NCI-H510A treated with DMSO at 0.1 percent for 48 hours (cell line): ENCODE measurements around the gene ARMC6.
"Not testable (repeated sequence)": the region's sequence is repeated elsewhere in the genome, so short reads cannot be mapped to it uniquely, and the experiment has no call there.

ENCODE experiments used
- DNase-seq: peaks from one replicate; lab custom pipeline; 2025; lab: John Stamatoyannopoulos, UW

The ARMC6 gene

DNA sequence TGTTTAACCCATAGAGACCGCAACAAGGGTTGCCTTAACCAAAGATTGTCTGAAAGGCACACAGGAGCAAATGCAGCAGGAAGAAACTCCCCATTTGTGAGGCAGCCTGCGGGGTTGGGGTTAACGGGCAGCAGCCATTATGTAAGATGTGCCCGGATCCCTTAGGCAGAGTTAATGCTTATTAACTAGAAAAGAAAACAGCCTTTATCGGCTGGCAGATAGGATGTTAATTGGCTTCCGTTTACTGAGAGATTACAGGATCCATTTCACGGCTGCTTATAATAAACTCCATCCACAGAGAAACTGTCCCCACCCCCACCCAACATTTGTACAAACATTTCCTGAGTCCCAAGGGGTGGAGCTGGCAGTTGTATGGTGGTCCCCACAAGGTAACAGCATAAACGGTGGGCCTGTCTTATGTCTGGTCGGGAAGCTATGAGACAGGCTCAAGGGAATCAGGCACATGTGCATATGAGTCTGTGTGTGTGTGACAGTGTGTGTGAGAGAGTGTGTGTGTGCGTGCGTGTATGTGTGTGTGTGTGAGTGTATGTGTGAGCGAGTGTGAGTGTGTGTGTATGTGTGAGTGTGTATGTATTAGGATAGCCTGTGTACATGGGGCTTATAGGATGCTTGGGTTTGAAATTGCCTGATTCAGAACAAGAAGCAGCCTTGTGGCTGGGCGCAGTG lies 40.9 kb downstream of the ARMC6 start:
- DNase-seq, result no peak

DNA sequence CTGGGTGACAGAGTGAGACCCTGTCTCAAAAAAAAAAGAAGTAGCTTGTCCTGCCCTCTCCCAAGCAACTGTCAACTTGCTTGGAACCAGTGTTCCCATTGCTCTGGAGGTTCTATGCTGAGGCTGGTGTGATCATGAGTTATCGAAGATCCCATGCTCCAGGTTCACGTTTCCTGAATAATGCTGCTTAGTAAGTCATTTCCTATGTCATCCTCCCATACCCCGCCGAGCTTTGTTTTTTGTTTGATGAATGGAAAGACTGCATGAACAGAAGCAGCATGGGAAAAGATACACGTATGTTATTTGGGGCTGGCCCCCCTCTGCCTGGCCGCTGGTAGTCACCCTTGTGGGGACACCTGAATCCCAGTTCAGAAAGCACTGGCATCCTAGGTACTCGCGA lies 41.7 kb downstream of the ARMC6 start:
- DNase-seq, result no peak

DNA sequence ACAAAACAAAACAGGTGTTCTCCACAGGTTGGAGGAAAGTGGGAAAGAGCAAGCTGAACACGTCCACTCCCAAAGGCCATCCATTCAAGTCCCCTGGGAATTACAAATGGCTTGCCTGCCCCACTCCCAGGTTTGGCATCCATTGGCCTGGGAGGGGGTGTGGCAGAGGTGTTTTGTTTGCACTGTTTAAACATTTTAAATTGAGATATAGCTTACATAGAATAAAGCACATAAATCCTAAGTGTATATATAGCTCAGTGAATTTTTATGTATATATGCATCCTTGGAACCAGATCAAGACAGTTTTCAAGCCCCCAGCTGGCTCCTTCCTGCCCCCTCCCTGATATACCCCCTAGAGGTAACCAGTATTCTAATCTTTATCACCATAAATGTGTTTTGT lies 43.1 kb downstream of the ARMC6 start:
- DNase-seq, result no peak

DNA sequence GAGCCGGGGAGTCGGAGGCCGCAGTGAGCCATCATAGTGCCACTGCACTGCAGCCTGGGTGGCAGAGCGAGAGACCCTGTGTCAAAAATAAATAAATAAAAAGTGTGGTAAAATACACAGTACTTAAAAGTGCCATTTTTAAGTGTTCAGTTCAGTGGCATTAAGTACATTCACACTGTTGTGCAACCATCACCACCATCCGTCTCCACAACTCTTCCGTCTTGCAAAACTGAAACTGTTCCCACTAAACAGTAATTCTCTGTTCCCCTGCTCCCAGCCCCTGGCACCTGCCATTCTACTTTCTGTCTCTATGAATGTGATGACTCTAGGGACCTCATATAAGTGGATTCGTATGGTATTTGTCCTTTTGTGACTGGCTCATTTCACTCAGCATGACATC lies 43.7 kb downstream of the ARMC6 start:
- no peak for DNase-seq

DNA sequence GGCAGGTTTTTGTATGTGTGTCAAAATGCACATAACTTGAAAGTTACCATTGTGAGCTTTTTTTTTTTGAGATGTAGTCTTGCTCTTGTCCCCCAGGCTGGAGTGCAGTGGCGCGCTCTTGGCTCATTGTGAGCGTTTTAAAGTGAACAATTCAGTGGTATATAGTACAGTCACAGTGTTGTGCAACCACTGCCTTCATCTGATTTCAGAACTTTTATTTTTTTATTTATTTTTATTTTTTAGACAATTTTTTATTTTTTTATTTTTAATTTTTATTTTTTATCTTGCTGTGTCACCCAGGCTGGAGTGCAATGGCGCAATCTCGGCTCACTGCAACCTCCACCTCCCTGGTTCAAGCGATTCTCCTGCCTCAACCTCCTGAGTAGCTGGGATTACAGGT lies 45.4 kb downstream of the ARMC6 start:
- no peak for DNase-seq

DNA sequence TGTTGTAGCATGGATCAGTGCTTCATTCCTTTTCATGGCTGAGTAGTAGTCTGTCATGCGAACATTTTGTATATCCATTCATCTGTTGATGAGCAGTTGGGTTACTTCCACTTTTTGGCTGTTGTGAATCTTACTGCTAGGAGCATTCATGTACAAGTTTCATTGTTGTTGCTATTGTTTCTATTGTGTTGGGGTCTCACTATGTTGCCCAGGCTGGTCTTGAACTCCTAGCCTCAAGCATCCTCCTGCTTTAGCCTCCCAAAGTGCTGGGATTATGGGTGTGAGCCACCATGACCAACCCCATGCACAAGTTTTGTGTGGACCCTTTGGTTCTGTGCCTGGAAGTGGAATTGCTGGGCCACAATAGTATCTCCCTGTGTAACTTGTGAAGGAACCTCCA lies 46.2 kb downstream of the ARMC6 start:
- no peak for DNase-seq

DNA sequence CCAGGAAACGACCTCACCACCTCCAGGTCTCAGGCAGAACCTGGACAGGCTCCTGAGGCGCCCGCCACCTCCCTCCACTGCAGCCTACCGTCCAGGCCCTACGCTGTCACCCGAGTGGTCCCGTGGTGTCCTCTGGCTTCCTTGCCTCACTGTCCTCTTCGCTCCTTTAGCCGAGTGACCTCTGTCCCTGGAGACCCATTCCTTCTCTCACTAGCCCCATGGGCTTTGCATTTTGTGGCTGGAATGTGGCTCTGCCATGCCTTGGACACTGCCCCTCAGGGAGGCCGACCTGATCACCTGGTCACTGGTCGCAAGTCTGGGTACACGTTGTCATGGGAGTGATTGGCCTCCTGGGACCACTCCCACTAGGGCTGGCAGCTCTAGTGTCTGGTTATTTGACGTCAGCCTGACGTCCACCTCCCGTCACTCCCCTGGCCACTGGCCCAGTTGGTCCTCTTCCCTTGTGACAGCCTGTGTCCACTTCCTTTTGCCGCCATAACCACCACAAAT lies 48.3 kb downstream of the ARMC6 start:
- no peak for DNase-seq

DNA sequence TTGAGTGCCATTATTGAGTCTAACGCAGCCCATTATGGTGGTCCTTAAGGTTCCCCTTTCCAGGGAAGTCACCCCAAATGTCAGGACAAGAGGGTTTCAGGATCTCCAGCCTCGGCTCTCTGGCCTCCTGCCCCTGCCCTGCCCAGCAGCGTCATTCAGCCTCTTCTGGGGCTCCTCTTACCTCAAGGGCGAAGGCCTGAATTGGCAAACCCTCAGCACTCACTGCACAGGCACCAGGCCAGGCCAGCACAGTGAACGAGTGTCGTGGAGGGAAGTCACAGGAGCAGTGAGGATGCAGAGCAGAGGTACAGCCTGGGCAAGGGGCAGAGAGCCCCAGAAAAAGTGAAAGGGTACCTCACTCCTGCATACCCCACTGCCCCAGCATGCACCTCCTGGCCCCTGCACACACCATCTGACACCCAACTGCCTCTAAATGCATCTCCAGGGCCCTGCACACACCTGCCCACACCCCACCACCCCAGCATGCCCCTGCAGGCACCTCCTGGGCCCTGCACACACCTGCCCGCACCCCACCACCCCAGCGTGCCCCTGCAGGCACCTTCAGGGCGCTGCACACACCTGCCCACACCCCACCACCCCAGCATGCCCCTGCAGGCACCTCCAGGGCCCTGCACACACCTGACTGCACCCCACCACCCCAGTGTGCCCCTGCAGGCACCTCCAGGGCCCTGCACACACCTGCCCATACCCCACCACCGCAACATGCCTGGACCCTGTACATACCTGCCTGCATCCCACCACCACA lies 50.2 kb downstream of the ARMC6 start:
- DNase-seq, result no peak

DNA sequence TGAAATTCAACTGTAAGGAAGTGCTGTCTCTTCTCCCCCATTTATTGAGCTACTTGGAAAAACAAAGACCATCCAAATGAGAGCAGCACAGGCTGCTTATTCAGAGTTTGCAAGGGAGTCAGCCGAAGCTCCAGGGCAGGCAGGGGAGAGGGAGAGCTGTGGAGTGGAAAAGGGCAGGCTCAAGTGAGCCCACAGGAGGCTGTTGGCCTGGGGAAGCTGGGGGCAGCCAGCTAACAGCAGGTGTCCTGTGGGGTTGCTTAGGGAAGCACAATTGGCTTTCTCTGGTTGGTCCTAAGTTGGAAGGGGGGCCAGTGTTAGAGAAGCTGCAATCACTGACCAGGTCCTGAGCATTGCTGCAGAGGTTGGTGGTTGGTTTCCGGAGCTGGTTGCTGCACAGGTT lies 54.3 kb downstream of the ARMC6 start:
- DNase-seq, result no peak

DNA sequence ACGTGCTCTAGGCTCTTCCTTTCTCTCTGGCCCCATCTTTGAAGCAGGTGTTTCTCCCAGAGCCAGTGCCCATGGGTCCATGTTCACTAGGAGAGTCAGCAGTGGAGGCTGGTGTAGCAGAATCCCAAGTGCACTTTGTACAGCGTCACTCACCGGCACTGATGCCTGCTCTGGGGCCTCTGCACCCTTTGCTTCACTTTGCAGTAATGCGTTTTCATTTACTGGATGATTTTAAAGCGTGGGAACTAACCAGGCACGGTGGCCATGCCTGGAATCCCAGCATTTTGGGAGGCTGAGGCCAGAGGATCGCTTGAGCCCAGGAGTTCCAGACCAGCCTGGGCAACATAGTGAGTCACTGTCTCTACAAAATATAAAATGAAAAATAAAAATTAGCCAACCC lies 61.1 kb downstream of the ARMC6 start:
- DNase-seq, result no peak

DNA sequence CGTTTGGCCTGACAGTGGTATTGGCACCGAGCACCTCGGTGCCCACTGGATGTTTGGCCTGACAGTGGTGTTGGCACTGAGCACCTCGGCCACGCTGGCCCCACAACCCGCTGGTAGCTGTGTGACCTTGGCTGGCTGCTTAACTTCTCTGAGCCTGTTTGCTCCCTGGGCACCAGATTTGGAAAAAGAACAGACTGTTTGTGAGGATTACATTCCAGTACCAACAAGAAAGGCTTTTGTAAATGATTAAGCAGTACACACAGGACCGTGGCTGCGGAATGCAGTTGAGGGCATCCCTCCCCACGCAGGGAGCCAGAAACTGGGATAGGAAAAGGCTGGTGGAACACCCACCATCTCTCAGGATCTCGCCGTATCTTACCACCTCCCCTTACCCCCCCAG lies 62.3 kb downstream of the ARMC6 start:
- DNase-seq, result no peak

DNA sequence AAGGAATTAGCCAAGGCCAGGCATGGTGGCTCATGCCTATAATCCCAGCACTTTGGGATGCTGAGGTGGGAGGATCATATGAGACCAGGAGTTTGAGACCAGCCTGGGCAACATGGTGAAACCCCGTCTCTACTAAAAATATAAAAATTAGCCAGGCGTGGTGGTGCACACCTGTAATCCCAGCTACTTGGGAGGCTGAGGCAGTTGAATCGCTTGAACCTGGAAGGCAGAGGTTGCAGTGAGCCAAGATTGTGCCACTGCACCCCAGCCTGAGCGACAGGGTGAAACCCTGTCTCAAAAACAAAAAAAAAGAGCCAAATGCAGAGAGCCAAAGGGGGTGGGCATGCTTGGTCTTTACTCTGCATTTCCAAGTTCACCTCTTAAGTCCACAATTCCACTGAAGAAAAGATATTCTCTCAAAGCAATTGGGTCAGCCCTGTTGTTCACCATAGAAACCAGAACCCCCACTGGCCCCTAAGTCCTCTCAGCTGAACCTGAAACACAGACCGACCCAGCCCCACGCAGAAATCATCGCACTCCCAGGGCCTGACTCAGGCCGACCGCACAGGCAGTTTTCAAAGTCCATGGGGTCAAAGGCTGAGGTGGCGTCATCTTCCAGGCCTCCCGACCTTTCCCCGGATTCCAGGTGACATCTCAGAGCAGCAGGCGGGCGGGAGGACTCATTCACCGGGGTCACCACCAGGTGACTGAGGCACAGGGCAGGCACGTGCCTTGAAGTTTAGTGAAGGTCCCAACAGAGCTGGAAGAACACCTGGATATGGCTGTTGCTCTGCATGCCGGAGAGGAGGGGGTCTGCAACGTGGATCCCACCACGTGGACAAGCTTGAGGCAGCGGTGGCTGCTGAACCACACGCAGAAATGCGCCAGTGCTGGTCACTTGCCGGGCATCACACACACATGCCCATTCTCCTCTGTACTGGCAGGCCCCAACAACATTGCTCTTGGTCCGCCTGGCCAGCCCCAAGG lies 63.5 kb downstream of the ARMC6 start:
- no peak for DNase-seq

DNA sequence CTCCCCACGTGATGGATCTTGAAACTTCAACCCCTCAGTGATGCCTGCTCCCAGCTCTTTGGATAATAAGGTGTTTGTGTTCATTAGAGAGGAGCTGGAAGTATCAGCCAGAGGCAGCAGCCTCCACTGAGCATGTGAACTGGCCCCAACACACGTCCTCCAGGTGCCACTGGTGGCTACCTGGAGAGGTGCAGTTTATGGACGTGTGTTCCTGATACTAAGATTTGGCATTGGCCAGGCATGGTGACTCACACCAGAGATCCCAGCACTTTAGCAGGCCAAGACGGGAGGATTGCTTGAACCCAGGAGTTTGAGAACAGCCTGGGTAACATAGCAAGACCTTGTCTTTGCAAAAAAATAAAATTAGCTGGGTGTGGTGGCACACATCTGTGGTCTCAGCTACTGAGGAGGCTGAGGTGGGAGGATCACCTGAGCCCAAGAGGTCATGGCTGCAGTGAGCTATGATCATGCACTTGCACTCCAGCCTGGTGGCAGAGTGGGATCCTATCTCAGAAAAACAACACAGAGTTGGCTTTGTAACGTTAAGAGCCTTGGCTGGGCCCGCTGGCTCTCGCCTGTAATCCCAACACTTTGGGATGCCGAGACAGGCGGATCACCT lies 64.8 kb downstream of the ARMC6 start:
- DNase-seq, result no peak

DNA sequence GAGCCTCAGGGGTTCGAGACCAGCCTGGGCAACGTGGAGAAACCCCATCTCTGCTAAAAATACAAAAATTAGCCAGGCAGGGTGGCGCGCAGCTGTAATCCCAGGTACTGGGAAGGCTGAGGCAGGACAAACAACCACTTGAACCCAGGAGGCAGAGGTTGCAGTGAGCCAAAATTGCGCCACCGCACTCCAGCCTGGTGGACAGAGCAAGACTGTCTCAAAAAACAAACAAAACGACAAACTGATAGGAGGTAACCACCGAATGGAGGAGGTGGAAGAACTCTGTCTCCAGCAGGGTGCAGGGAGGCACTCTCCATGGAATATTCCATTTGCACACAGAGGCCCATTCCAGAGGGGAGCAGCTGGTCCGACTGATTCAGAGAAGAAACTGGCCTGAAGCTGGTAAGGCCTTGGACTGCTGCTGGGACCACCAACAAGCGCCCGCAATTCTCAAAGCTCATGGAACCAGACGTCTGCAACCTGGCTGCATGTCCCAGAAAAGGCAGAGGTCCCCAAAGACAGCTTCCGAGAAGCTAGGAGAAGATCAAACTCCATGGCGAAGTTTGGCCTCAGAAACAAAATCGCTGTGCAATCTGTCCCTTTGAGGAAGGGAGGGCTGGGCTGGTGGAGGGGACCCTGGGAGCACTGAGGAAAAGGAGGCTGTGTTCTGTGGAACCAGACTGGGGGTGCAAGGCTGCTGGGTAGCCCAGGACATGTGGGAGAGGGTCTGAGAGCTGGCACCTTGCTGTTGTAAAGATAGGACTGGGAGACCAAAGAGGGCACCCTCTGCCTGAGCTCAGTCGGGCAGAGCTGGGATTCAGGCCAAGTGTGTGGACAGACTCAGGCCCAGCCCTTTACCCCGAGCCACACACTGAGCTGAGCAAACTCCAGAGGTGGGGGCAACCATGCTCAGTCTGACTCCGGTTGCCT lies 65.6 kb downstream of the ARMC6 start:
- DNase-seq, result no peak

DNA sequence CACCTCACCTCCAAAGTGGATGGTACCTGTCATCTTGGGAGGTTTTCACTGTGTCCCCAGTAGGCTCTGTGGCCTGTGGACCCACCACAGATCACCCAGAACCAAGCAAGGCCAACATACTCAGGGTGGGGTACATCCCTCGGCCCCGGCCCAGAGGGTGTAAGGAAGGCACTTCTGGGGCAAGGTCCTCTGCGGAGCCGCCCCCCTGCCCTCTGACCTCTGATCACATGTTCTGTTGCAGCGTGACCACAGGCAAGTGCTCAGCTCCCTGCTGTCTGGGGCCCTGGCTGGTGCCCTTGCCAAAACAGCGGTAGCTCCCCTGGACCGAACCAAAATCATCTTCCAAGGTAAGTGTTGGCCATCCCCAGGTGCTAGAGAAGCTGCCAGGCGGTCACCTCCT lies 68.1 kb downstream of the ARMC6 start:
- DNase-seq, result no peak

DNA sequence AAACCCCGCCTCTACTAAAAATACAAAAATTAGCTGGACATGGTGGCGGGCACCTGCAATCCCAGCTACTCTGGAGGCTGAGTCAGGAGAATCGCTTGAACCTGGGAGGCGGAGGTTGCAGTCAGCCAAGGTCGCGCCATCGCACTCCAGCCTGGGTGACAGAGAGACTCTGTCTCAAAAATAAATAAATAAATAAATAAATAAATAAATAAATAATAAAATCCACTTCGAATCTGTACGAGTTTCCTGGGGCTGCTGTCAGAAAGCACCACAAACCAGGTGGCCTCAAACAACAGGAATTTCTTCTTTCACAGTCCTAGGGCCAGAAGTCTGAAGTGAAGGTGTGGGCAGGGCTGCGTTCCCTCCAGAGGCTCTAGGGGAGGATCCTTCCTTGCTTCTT lies 69.2 kb downstream of the ARMC6 start:
- DNase-seq, result not testable (repeated sequence)

DNA sequence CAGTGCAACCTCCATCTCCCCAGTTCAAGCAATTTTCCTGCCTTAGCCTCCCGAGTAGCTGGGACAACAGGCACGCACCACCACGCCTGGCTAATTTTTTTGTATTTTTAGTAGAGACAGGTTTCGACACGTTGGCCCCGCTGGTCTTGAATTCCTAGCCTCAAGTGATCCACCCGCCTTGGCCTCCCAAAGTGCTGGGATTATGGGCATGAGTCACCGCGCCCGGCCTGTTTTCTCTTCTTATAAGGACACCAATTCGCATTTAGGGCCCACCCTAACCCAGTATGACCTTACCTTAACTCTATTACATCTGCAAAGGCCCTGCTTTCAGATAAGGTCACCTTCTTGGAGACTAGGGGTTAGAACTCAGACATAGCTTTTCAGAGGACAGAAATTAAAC lies 69.8 kb downstream of the ARMC6 start:
- DNase-seq, result no peak

DNA sequence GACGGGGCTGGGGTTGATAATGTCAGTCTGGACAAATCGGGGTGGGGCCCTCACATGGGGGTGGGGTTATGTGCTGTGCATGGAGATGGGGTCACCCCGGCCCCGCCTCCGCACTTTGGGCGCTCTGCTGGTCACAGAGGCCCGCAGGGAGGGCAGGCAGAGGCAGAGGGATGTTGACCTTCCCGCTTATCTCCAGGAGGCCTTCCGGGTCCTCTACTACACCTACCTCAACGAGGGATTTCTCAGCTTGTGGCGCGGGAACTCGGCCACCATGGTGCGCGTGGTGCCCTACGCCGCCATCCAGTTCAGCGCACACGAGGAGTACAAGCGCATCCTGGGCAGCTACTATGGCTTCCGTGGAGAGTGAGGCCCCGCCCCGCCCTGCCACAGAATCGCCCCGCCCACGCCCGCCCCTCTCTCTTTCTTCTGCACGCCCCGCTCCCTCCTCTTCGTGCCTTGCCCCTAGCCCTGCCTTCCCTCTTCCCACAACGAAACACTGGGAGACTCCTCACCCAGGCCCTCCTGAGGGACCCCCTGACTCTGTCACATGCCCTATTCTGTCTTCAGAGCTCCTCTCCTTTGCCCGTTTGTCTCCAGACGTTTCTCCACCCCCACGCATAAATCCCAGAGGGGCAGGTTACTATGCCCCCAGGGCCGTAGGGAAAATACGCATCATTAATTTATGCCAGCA lies 72.1 kb downstream of the ARMC6 start:
- peak; percentile 90 for DNase-seq

DNA sequence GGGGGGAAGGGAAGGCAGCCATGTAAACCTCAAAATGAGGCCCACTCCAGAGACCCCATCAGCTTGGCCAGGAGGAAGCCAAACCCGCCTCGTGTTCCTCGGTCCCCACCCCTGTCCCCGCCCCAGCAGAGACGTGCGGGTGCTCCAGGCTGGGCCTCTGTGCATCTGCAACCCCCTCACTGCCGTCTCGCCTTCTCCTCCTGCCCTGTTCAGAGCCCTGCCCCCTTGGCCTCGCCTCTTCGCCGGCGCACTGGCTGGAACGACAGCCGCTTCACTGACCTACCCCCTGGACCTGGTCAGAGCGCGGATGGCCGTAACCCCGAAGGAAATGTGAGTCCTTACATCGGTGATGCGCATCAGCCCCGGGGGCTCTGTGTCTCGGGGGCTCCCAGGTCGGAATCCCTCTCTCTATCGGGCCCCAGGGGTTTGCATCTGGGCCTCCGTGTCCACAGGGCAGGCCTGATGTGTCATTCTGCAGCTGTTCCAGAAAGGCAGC lies 72.7 kb downstream of the ARMC6 start:
- DNase-seq, result peak; percentile 77

DNA sequence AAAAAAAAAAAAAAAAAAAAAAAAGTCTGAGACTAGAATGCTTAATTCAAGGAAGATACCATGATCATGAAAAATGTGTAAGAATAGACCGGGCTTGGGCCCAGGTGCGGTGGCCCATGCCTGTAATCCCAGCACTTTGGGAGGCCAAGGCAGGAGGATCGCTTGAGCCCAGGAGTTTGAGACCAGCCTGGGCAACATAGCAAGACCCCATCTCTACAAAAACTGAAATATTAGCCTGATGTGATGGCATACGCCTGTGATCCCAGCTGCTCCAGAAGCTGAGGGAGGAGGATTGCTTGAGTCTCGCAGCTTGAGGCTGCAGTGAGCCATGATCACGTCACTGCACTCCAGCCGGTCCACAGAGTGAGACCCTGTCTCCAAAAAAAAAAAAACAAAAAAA lies 73.5 kb downstream of the ARMC6 start:
- DNase-seq, result not testable (repeated sequence)
